CD14-positive monocyte (primary cell): ENCODE measurements around the gene PCSK1N. TPM values are rescaled to one million over a fixed set of nuclear protein-coding genes. Genes with fewer than 3 reads are reported as not detected.

Experiments
- DNase-seq, 3 donors: peaks; one replicate each; pipeline ENCODE4 v3.0.0-alpha.2; 2011 to 2022
- H2AFZ ChIP-seq: 2 replicates; pipeline ENCODE4 v1.6.0; 2012; ENCODE audit warnings: mild to moderate bottlenecking, low read depth, low read length, inconsistent platforms; ENCODE audit not compliant: insufficient read depth, poor library complexity, severe bottlenecking
- H3K27ac ChIP-seq, 2 donors: 1 replicate in 1 of 2; 2 replicates in 1 of 2; pipeline ENCODE4 v1.5.1; 2012 to 2013; ENCODE audit warnings: low read length in 2 of 2, control low read depth in 1 of 2, inconsistent platforms in 1 of 2, low read depth in 1 of 2, mild to moderate bottlenecking in 1 of 2
- H3K27me3 ChIP-seq, 2 donors: one replicate each; pipeline versions ENCODE4 v1.6.0 to v1.6.1; 2011 to 2013; ENCODE audit warnings: low read length in 2 of 2; ENCODE audit not compliant: control insufficient read depth in 2 of 2, insufficient read depth in 2 of 2
- H3K36me3 ChIP-seq, 2 donors: replicated peaks in 1 of 2; 1 replicate in 1 of 2; 2 replicates in 1 of 2; pipeline versions ENCODE4 v1.5.1 to v1.6.1; 2012 to 2013; ENCODE audit warnings: low read length in 2 of 2, control low read depth in 1 of 2, inconsistent platforms in 1 of 2, mild to moderate bottlenecking in 1 of 2; ENCODE audit not compliant: insufficient read depth in 2 of 2, control insufficient read depth in 1 of 2
- H3K4me1 ChIP-seq, 2 donors: 1 replicate in 1 of 2; 2 replicates in 1 of 2; pipeline versions ENCODE4 v1.5.1 to v1.6.1; 2012 to 2013; ENCODE audit warnings: low read length in 2 of 2, control low read depth in 1 of 2, inconsistent platforms in 1 of 2, mild to moderate bottlenecking in 1 of 2, moderate library complexity in 1 of 2; ENCODE audit not compliant: insufficient read depth in 2 of 2, control insufficient read depth in 1 of 2
- H3K4me2 ChIP-seq: replicated peaks from 2 replicates; pipeline ENCODE3; 2012; ENCODE audit warnings: low read length, moderate library complexity, mild to moderate bottlenecking; ENCODE audit not compliant: poor library complexity, severe bottlenecking; ENCODE audit errors: extremely low read depth
- H3K4me3 ChIP-seq, 3 experiments: fragments of 200-600 bp in 1 of 3; sonication (generic) in 1 of 3; replicated peaks in 1 of 3; 1 replicate in 2 of 3; 2 replicates in 1 of 3; pipeline ENCODE4 v1.5.1; 2011 to 2013; ENCODE audit warnings: low read length in 3 of 3, mild to moderate bottlenecking in 3 of 3, control low read depth in 2 of 3, low read depth in 2 of 3, inconsistent platforms in 1 of 3, moderate library complexity in 1 of 3
- H3K79me2 ChIP-seq: 2 replicates; pipeline ENCODE4 v1.6.0; 2012; ENCODE audit warnings: mild to moderate bottlenecking, control low read depth, inconsistent platforms, low read length, moderate library complexity; ENCODE audit not compliant: insufficient read depth
- H3K9ac ChIP-seq: 2 replicates; pipeline ENCODE4 v1.6.0; 2017; ENCODE audit warnings: low read length, mild to moderate bottlenecking; ENCODE audit not compliant: insufficient read depth, poor library complexity, severe bottlenecking
- H3K9me3 ChIP-seq, 2 donors: replicated peaks in 1 of 2; 1 replicate in 1 of 2; 2 replicates in 1 of 2; pipeline versions ENCODE4 v1.5.1 to v1.6.1; 2012 to 2013; ENCODE audit warnings: low read length in 2 of 2, control low read depth in 1 of 2; ENCODE audit not compliant: control insufficient read depth in 1 of 2, insufficient read depth in 1 of 2
- H4K20me1 ChIP-seq: 2 replicates; pipeline ENCODE4 v1.6.0; 2012; ENCODE audit warnings: mild to moderate bottlenecking, low read length, control low read depth, moderate library complexity; ENCODE audit not compliant: insufficient read depth
- H3K27ac Mint-ChIP-seq, 7 donors: one replicate each; pipeline ENCODE4 v1.8.0; 2020; ENCODE audit warnings: mild to moderate bottlenecking in 7 of 7, mixed read lengths in 7 of 7, moderate library complexity in 6 of 7, inconsistent platforms in 2 of 7
- H3K27me3 Mint-ChIP-seq, 3 donors: one replicate each; pipeline ENCODE4 v1.8.0; 2021 to 2022; ENCODE audit warnings: low read depth in 3 of 3, mild to moderate bottlenecking in 3 of 3, mixed read lengths in 3 of 3, moderate library complexity in 3 of 3, inconsistent platforms in 1 of 3
- H3K36me3 Mint-ChIP-seq, 2 donors: one replicate each; pipeline ENCODE4 v1.8.0; 2020; ENCODE audit warnings: mixed read lengths in 2 of 2, inconsistent platforms in 1 of 2, mild to moderate bottlenecking in 1 of 2
- H3K4me1 Mint-ChIP-seq: one replicate; pipeline ENCODE4 v1.8.0; 2020; ENCODE audit warnings: mild to moderate bottlenecking, mixed read lengths
- H3K4me3 Mint-ChIP-seq, 2 donors: one replicate each; pipeline ENCODE4 v1.8.0; 2020; ENCODE audit warnings: mild to moderate bottlenecking in 2 of 2, mixed read lengths in 2 of 2, moderate library complexity in 1 of 2
- H3K9me3 Mint-ChIP-seq, 7 donors: one replicate each; pipeline ENCODE4 v1.8.0; 2020 to 2022; ENCODE audit warnings: mixed read lengths in 7 of 7, mild to moderate bottlenecking in 6 of 7, moderate library complexity in 6 of 7, inconsistent platforms in 2 of 7
- CTCF ChIP-seq: fragments of 200-600 bp; IDR thresholded peaks from one replicate; pipeline ENCODE4 v1.8.0; 2022; ENCODE audit warnings: antibody characterized with exemption, mild to moderate bottlenecking
- whole genome bisulfite sequencing: methylation state at CpG from one replicate; pipeline ENCODE4 v1.1.5; 2013; ENCODE audit warnings: missing lambda C conversion rate; ENCODE audit not compliant: insufficient coverage; 5-methylcytosine and 5-hydroxymethylcytosine counted together
- intact Hi-C, 2 donors: fragments of 100-400 bp; cut with micrococcal nuclease; formaldehyde crosslinking; loops; one replicate each; pipeline versions ENCODE4 v1.15.0 to v1.15.1; 2023
- polyA plus RNA-seq, 3 donors: library from polyadenylated mRNA; depleted of rRNA in 1 of 3; unstranded in 2 of 3; stranded (reverse) in 1 of 3; fragments of 300-500 nt in 2 of 3; fragments of >200 nt in 1 of 3; fragmentation: Illumina TruSeq in 2 of 3; gene quantifications; 1 replicate in 2 of 3; 2 replicates in 1 of 3; pipeline ENCODE4 v1.2.3, GENCODE V29; 2012 to 2021

The PCSK1N gene
- polyA plus RNA-seq, 3 donors = not detected

- peaks cover 0 to 4% of the 10 kb centered on the region in 2 donors for H3K4me1 ChIP-seq
- no peak overlapping the region for H3K27ac ChIP-seq
- no peaks in the 10 kb centered on the region for H3K27me3 ChIP-seq
- H3K4me3 ChIP-seq = no peak overlapping the region
- no peak overlapping the region for H2AFZ ChIP-seq
- no peak overlapping the region for H3K4me3 Mint-ChIP-seq
- H3K4me2 ChIP-seq = no peak overlapping the region
- no CpG with 5 or more reads among the region's 3 CpGs for whole genome bisulfite sequencing
- no peak overlapping the region for H3K9ac ChIP-seq
- TF ChIP-seq CTCF = no peak
- no peak for DNase-seq
- intact Hi-C loops = no loop called here
- peaks cover 5% of the 10 kb centered on the region for H3K4me1 Mint-ChIP-seq
- H3K9me3 ChIP-seq = no peaks in the 10 kb centered on the region
- peaks cover 0 to 4% (median 0%) of the 10 kb centered on the region in 7 donors for H3K9me3 Mint-ChIP-seq
- H3K36me3 ChIP-seq = no peaks in the 10 kb centered on the region
- H3K27ac Mint-ChIP-seq = no peak overlapping the region
- H3K27me3 Mint-ChIP-seq = peaks cover 2 to 11% (median 3%) of the 10 kb centered on the region in 3 donors
- H4K20me1 ChIP-seq = no peaks in the 10 kb centered on the region
- H3K36me3 Mint-ChIP-seq = no peaks in the 10 kb centered on the region
- no peaks in the 10 kb centered on the region for H3K79me2 ChIP-seq
These were observed 50.7 kb downstream of the PCSK1N start for GRCh38 chrX:48784726-48785125.

- WGBS = no CpG with 5 or more reads among the region's 13 CpGs
- no peak overlapping the region for H3K27ac Mint-ChIP-seq
These were observed 52.6 kb downstream of the PCSK1N start for GRCh38 chrX:48782795-48783194.

More at GRCh38 chrX:48782795-48783194, 52.6 kb downstream of the PCSK1N start:
- Mint-ChIP-seq H3K4me3 (no peak overlapping the region), H3K36me3 (no peaks in the 10 kb centered on the region), H3K4me1 (no peaks in the 10 kb centered on the region), H3K9me3 (peaks cover 0 to 4% (median 0%) of the 10 kb centered on the region in 7 donors), H3K27me3 (peaks cover 1 to 11% (median 2%) of the 10 kb centered on the region in 3 donors)
- no peak overlapping the region for H3K4me2 ChIP-seq
- H3K79me2 ChIP-seq = no peaks in the 10 kb centered on the region
- no peak overlapping the region for H3K4me3 ChIP-seq
- H3K9ac ChIP-seq = no peak overlapping the region
- no peak overlapping the region for H3K27ac ChIP-seq
- H3K27me3 ChIP-seq = no peaks in the 10 kb centered on the region
- no peaks in the 10 kb centered on the region for H3K4me1 ChIP-seq
- TF ChIP-seq CTCF = no peak
- H3K36me3 ChIP-seq = no peaks in the 10 kb centered on the region
- no peaks in the 10 kb centered on the region for H4K20me1 ChIP-seq
- intact Hi-C loops = no loop called here
- H3K9me3 ChIP-seq = no peaks in the 10 kb centered on the region
- DNase-seq = no peak
- H2AFZ ChIP-seq = no peak overlapping the region
